Uterus (tissue), 2 donors: ENCODE results near the gene NT5C1A.

Experiments
- POLR2A ChIP-seq, 2 donors: fragments of 450-650 bp; IDR thresholded peaks; one replicate each; pipeline ENCODE4 v1.6.1; 2016; ENCODE audit warnings: antibody characterized with exemption in 2 of 2, mild to moderate bottlenecking in 1 of 2, moderate library complexity in 1 of 2
- TF ChIP-seq, protein P1 (sequence below), 4 experiments: fragments of 200-600 bp in 2 of 4; fragments of 450-650 bp in 2 of 4; sonication (generic) in 2 of 4; IDR thresholded peaks; one replicate each; pipeline ENCODE4 v1.5.1; 2016 to 2019; ENCODE audit warnings: antibody characterized with exemption in 4 of 4, mild to moderate bottlenecking in 2 of 4, moderate library complexity in 1 of 4

DNA sequence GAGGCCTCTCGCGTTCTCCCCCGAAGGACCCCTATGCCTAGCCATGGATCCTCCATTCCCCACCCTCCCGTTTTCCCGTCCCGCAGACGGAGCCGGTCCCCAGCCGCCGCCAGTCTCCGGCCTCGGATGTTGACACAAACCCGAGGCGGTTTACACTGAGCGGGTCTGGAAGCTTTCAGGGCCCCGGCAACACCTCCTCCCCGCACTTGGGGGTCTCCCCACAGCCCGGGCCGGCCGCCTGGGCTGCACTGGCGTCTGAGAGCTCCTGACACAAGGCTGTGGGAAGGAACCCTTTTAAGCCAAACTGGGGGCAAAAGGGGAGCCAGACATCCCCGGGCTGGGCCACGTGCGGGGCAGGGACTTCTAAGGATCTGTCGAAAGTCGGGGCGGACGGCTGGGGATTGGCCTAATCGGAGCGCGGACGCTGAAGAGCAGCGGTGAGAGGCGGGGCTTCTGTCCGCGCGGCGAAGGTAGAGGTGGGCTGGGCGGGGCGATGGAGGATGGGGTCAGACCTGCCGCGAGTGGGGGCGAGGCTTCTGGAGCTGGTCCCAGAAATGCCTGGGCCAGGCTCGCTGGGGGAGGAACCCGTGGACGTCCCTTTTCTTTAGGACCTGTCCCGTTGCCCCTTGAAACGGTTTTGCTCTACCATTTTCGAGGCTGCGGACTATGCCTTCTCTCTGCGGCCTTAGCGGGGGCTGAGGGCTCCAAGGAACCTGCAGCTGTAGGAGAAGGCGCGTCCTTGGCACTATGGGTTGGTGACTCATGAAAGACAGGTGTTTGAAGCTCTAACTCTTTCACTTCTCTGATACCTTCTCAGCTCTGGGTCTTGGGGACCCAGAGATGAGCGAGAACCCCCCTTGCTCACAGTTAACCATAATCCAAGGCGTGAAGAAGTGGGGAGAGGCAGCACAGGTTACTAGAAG is 20.5 kb upstream of the NT5C1A start:
- TF ChIP-seq, protein P1, sequence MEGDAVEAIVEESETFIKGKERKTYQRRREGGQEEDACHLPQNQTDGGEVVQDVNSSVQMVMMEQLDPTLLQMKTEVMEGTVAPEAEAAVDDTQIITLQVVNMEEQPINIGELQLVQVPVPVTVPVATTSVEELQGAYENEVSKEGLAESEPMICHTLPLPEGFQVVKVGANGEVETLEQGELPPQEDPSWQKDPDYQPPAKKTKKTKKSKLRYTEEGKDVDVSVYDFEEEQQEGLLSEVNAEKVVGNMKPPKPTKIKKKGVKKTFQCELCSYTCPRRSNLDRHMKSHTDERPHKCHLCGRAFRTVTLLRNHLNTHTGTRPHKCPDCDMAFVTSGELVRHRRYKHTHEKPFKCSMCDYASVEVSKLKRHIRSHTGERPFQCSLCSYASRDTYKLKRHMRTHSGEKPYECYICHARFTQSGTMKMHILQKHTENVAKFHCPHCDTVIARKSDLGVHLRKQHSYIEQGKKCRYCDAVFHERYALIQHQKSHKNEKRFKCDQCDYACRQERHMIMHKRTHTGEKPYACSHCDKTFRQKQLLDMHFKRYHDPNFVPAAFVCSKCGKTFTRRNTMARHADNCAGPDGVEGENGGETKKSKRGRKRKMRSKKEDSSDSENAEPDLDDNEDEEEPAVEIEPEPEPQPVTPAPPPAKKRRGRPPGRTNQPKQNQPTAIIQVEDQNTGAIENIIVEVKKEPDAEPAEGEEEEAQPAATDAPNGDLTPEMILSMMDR (IDR thresholded peaks at IDR 0.05) = no peak
- TF ChIP-seq POLR2A (IDR thresholded peaks at IDR 0.05) = no peak
